Neural cell (in vitro differentiated cells): ENCODE results near the gene SPECC1. TPM values are rescaled to one million over a fixed set of nuclear protein-coding genes. Genes with fewer than 3 reads are reported as not detected.
"Not testable (repeated sequence)": the region's sequence is repeated elsewhere in the genome, so short reads cannot be mapped to it uniquely, and the experiment has no call there.

Source experiments
- H2AFZ ChIP-seq: fragments of 200-600, 300-800 bp; sonication (generic), shearing (Covaris generic); 2 replicates; pipeline ENCODE4 v1.6.0; 2014; ENCODE audit warnings: low read depth, mild to moderate bottlenecking, antibody characterized with exemption, low read length, moderate library complexity
- H3F3A ChIP-seq: fragments of 200-600 bp; shearing (Covaris generic); 2 replicates; pipeline ENCODE4 v1.6.1; 2016; ENCODE audit warnings: mild to moderate bottlenecking, moderate library complexity, mixed read lengths, antibody characterized with exemption, low read length; ENCODE audit not compliant: insufficient read depth, poor library complexity, severe bottlenecking
- H3K27ac ChIP-seq: fragments of 200-600, 300-800 bp; sonication (generic), shearing (Covaris generic); 2 replicates; pipeline ENCODE4 v1.5.1; 2014; ENCODE audit warnings: mild to moderate bottlenecking, low read length, moderate library complexity
- H3K27me3 ChIP-seq: fragments of 300-800, 200-600 bp; sonication (generic), shearing (Covaris generic); 2 replicates; pipeline ENCODE4 v1.6.0; 2014; ENCODE audit warnings: mild to moderate bottlenecking, low read depth, low read length, moderate library complexity; ENCODE audit not compliant: insufficient read depth
- H3K36me3 ChIP-seq: fragments of 300-800, 200-600 bp; sonication (generic), shearing (Covaris generic); 2 replicates; pipeline ENCODE4 v1.5.1; 2014; ENCODE audit warnings: mild to moderate bottlenecking, antibody characterized with exemption, low read length, moderate library complexity; ENCODE audit not compliant: insufficient read depth
- H3K4me2 ChIP-seq: fragments of 300-800, 200-600 bp; sonication (generic), shearing (Covaris generic); 2 replicates; pipeline ENCODE4 v1.6.0; 2014; ENCODE audit warnings: mild to moderate bottlenecking, low read length
- H3K4me3 ChIP-seq: fragments of 300-800, 200-600 bp; sonication (generic), shearing (Covaris generic); 2 replicates; pipeline ENCODE4 v1.5.1; 2014; ENCODE audit warnings: mild to moderate bottlenecking, low read length, moderate library complexity
- H3K79me2 ChIP-seq: fragments of 200-600 bp; shearing (Covaris generic); replicated peaks from 2 replicates; pipeline ENCODE4 v1.6.0; 2014; ENCODE audit warnings: mild to moderate bottlenecking, low read length, moderate library complexity; ENCODE audit not compliant: insufficient read depth
- H3K9ac ChIP-seq: fragments of 300-800, 200-600 bp; sonication (generic), shearing (Covaris generic); 2 replicates; pipeline ENCODE4 v1.6.1; 2016; ENCODE audit warnings: mild to moderate bottlenecking, low read length, mixed read lengths
- H3K9me2 ChIP-seq: fragments of 200-600 bp; shearing (Covaris generic); 2 replicates; pipeline ENCODE4 v1.6.1; 2016; ENCODE audit warnings: mild to moderate bottlenecking, low read length, mixed read lengths; ENCODE audit not compliant: insufficient read depth
- H3K9me3 ChIP-seq: fragments of 200-600, 300-800 bp; sonication (generic), shearing (Covaris generic); 2 replicates; pipeline ENCODE4 v1.6.1; 2016; ENCODE audit warnings: mild to moderate bottlenecking, mixed run types, low read length, moderate library complexity, mixed read lengths
- H4K20me1 ChIP-seq: fragments of 200-600 bp; shearing (Covaris generic); 2 replicates; pipeline ENCODE4 v1.6.1; 2016; ENCODE audit warnings: mild to moderate bottlenecking, mixed run types; ENCODE audit not compliant: insufficient read depth
- EP300 ChIP-seq: fragments of 450-650 bp; conservative IDR thresholded peaks from 2 replicates; pipeline ENCODE4 v1.6.1; 2014; ENCODE audit warnings: antibody characterized with exemption, mild to moderate bottlenecking, moderate library complexity; ENCODE audit not compliant: poor library complexity, severe bottlenecking
- EZH2 ChIP-seq: fragments of 200-600, 300-800 bp; shearing (Covaris generic), sonication (generic); IDR thresholded peaks from 2 replicates; pipeline ENCODE4 v1.6.1; 2014; ENCODE audit warnings: antibody characterized with exemption, low read length, borderline replicate concordance, mild to moderate bottlenecking; ENCODE audit not compliant: insufficient read depth, poor library complexity, severe bottlenecking
- MXI1 ChIP-seq: fragments of 450-650 bp; conservative IDR thresholded peaks from 2 replicates; pipeline ENCODE4 v1.6.1; 2014; ENCODE audit warnings: antibody characterized with exemption, mild to moderate bottlenecking; ENCODE audit not compliant: poor library complexity, severe bottlenecking
- POLR2AphosphoS5 ChIP-seq: IDR thresholded peaks from 2 replicates; pipeline ENCODE4 v1.6.1; 2012
- RAD21 ChIP-seq: fragments of 450-650 bp; conservative IDR thresholded peaks from 2 replicates; pipeline ENCODE4 v1.6.1; 2014; ENCODE audit warnings: antibody characterized with exemption, mild to moderate bottlenecking, moderate library complexity
- SMC3 ChIP-seq: fragments of 450-650 bp; conservative IDR thresholded peaks from 2 replicates; pipeline ENCODE4 v1.6.1; 2014; ENCODE audit warnings: antibody characterized with exemption, mild to moderate bottlenecking, moderate library complexity; ENCODE audit not compliant: poor library complexity
- TAF1 ChIP-seq: IDR thresholded peaks from 2 replicates; pipeline ENCODE4 v1.6.1; 2012; ENCODE audit warnings: low read depth
- polyA plus RNA-seq: library from polyadenylated mRNA; depleted of rRNA; stranded (reverse); fragments of >200 nt; gene quantifications from 2 replicates; pipeline ENCODE4 v1.2.3, GENCODE V29; 2014
- TF ChIP-seq, protein P1 (sequence below): IDR thresholded peaks from 2 replicates; pipeline ENCODE4 v1.6.1; 2012; ENCODE audit warnings: borderline replicate concordance
- TF ChIP-seq, protein P2 (sequence below): fragments of 450-650 bp; IDR thresholded peaks from 2 replicates; pipeline ENCODE4 v1.5.1; 2014; ENCODE audit warnings: antibody characterized with exemption, mild to moderate bottlenecking, moderate library complexity; ENCODE audit not compliant: poor library complexity, severe bottlenecking

Gene SPECC1
- polyA plus RNA-seq, 1 donor from 2014 or later = 8.6 TPM

DNA sequence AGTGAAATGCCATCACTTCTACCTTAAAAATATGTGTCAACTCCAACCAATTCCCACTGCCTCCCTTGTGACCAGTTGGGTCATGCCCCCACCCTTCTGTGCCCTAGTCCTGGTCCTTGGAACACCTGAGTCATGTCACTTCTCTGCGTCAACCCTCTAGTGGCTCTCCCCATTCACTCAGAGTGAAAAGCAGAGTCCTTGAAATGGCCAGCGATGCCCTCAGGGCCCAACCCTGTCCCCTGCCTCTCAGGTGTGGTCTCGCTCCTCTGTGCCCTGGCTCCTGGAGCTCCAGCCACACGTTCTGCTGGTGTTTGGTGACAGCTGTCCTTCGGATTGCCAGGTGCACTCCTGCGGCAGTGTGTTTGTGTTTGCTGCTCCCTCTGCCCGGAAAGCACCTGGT is 89.2 kb downstream of the SPECC1 start:
- H3K9me3 ChIP-seq = no peaks in the 10 kb centered on the region
- H2AFZ ChIP-seq = no peak overlapping the region
- H3K79me2 ChIP-seq = no peaks in the 10 kb centered on the region
- no peaks in the 10 kb centered on the region for H4K20me1 ChIP-seq
- H3K9ac ChIP-seq = no peak overlapping the region
- no peak for TF ChIP-seq EP300
- no peak for TF ChIP-seq POLR2AphosphoS5
- TF ChIP-seq EZH2 = no peak
- no peak for TF ChIP-seq TAF1
- TF ChIP-seq, protein P1, sequence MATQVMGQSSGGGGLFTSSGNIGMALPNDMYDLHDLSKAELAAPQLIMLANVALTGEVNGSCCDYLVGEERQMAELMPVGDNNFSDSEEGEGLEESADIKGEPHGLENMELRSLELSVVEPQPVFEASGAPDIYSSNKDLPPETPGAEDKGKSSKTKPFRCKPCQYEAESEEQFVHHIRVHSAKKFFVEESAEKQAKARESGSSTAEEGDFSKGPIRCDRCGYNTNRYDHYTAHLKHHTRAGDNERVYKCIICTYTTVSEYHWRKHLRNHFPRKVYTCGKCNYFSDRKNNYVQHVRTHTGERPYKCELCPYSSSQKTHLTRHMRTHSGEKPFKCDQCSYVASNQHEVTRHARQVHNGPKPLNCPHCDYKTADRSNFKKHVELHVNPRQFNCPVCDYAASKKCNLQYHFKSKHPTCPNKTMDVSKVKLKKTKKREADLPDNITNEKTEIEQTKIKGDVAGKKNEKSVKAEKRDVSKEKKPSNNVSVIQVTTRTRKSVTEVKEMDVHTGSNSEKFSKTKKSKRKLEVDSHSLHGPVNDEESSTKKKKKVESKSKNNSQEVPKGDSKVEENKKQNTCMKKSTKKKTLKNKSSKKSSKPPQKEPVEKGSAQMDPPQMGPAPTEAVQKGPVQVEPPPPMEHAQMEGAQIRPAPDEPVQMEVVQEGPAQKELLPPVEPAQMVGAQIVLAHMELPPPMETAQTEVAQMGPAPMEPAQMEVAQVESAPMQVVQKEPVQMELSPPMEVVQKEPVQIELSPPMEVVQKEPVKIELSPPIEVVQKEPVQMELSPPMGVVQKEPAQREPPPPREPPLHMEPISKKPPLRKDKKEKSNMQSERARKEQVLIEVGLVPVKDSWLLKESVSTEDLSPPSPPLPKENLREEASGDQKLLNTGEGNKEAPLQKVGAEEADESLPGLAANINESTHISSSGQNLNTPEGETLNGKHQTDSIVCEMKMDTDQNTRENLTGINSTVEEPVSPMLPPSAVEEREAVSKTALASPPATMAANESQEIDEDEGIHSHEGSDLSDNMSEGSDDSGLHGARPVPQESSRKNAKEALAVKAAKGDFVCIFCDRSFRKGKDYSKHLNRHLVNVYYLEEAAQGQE = no peak
- TF ChIP-seq RAD21 = no peak
- TF ChIP-seq SMC3 = no peak
- no peak for TF ChIP-seq MXI1
- TF ChIP-seq, protein P2, sequence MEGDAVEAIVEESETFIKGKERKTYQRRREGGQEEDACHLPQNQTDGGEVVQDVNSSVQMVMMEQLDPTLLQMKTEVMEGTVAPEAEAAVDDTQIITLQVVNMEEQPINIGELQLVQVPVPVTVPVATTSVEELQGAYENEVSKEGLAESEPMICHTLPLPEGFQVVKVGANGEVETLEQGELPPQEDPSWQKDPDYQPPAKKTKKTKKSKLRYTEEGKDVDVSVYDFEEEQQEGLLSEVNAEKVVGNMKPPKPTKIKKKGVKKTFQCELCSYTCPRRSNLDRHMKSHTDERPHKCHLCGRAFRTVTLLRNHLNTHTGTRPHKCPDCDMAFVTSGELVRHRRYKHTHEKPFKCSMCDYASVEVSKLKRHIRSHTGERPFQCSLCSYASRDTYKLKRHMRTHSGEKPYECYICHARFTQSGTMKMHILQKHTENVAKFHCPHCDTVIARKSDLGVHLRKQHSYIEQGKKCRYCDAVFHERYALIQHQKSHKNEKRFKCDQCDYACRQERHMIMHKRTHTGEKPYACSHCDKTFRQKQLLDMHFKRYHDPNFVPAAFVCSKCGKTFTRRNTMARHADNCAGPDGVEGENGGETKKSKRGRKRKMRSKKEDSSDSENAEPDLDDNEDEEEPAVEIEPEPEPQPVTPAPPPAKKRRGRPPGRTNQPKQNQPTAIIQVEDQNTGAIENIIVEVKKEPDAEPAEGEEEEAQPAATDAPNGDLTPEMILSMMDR = no peak
- no peaks in the 10 kb centered on the region for H3F3A ChIP-seq
- no peak overlapping the region for H3K4me2 ChIP-seq
- H3K27me3 ChIP-seq = no peaks in the 10 kb centered on the region
- no peak overlapping the region for H3K4me3 ChIP-seq
- no peaks in the 10 kb centered on the region for H3K9me2 ChIP-seq
- H3K36me3 ChIP-seq = no peaks in the 10 kb centered on the region
- H3K27ac ChIP-seq = no peak overlapping the region

DNA sequence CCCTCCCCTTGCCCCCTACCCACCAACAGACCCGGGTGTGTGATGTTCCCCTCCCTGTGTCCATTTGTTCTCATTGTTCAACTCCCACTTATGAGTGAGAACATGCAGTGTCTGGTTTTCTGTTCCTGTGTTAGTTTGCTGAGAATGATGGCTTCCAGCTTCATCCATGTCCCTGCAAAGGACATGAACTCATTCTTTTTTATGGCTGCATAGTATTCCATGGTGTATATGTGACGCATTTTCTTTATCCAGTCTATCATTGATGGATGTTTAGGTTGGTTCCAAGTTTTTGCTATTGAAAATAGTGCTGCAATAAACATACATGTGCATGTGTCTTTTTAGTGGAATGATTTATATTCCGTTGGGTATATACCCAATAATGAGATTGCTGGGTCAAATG is 91.6 kb downstream of the SPECC1 start:
- not testable (repeated sequence) for H3K9me2 ChIP-seq, H2AFZ ChIP-seq, H3K27me3 ChIP-seq, H3K27ac ChIP-seq, H3K79me2 ChIP-seq, H3K4me3 ChIP-seq, H3K9me3 ChIP-seq, H3F3A ChIP-seq, H3K36me3 ChIP-seq, H3K9ac ChIP-seq, H3K4me2 ChIP-seq, H4K20me1 ChIP-seq
